ENCODE measurements around the gene EPG5.

DNA sequence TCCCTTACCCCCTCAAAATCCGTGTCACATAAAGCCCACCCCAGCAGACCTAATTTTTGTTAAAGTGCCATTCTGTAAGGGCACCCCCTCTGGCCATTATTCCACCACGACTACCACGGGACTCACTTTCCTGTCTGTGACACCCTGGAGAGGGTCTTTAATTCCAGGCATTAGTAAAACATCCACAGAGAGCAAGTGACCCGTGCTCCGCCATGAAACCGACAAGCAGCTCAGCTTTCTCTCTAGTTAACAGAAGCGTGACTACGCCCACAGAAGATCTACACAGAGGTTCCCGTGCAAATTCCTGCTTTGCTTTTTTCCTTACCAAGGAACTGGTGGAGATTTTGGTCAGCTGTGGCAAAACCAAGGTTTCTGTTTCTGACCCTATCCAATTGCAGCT is 137.3 kb downstream of the EPG5 start:
- TF ChIP-seq, protein P1, sequence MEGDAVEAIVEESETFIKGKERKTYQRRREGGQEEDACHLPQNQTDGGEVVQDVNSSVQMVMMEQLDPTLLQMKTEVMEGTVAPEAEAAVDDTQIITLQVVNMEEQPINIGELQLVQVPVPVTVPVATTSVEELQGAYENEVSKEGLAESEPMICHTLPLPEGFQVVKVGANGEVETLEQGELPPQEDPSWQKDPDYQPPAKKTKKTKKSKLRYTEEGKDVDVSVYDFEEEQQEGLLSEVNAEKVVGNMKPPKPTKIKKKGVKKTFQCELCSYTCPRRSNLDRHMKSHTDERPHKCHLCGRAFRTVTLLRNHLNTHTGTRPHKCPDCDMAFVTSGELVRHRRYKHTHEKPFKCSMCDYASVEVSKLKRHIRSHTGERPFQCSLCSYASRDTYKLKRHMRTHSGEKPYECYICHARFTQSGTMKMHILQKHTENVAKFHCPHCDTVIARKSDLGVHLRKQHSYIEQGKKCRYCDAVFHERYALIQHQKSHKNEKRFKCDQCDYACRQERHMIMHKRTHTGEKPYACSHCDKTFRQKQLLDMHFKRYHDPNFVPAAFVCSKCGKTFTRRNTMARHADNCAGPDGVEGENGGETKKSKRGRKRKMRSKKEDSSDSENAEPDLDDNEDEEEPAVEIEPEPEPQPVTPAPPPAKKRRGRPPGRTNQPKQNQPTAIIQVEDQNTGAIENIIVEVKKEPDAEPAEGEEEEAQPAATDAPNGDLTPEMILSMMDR (IDR thresholded peaks at IDR 0.05): no peak
- no peak for TF ChIP-seq HOXA7 (CRISPR knock-in tag; IDR thresholded peaks at IDR 0.05)
- no peak for TF ChIP-seq POLR2A (IDR thresholded peaks at IDR 0.05; ENCODE audit: low read length)
- TF ChIP-seq, protein P2, sequence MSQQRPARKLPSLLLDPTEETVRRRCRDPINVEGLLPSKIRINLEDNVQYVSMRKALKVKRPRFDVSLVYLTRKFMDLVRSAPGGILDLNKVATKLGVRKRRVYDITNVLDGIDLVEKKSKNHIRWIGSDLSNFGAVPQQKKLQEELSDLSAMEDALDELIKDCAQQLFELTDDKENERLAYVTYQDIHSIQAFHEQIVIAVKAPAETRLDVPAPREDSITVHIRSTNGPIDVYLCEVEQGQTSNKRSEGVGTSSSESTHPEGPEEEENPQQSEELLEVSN (IDR thresholded peaks at IDR 0.05; ENCODE audit: borderline replicate concordance, low read depth): no peak

Data from A549 (cell line).